ENCODE measurements around the gene RNMT.
"Not testable (repeated sequence)": the region's sequence is repeated elsewhere in the genome, so short reads cannot be mapped to it uniquely, and the experiment has no call there.

The RNMT gene

DNA sequence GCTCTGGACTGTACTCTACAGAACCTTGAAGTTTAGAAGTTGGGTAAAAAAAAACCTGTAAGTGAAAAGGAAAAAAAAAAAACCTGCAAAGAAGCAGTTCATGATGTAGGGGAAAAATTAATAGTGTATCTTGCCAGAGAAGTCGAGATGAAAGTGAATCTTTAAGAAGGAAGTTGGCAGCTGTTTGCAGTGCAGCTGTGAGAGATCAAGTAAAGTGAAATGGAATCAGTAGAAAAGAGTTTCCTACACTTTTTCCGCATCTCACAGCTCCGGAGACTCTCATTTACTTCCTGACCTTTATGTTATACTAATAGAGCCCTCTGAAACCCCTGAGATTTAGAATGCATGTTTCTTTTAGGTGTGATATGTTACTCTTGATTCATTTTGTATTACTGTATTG, 19.2 kb downstream of the RNMT start:
- DNase-seq, result no peak

- DNase-seq, result no peak
Measured at GRCh38 chr18:13746633-13747032, 20.2 kb downstream of the RNMT start.

- not testable (repeated sequence) for DNase-seq
Measured at GRCh38 chr18:13751599-13751998, 25.1 kb downstream of the RNMT start.

DNA sequence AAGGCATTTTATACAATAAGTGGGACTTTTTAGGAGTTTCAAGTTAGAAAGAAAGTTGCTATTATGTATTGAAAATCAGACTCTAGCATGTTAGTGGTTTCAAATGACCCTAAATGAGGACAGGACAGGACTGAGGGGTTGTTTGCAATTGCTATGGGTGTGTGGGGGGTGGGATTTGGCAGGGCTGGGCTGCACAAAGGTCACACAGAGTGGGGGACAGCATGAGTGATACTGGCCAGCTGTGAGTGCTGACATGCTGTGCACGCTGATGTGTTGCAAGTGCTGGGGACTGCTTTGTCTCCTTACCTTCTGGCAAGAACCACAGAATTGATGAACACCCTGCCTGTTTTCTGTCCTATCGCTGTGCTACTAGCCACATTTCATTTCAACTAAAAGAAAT, 29.8 kb downstream of the RNMT start:
- DNase-seq, result no peak

GRCh38 chr18:13756671-13757070, 30.2 kb downstream of the RNMT start:
- DNase-seq, result no peak

DNA sequence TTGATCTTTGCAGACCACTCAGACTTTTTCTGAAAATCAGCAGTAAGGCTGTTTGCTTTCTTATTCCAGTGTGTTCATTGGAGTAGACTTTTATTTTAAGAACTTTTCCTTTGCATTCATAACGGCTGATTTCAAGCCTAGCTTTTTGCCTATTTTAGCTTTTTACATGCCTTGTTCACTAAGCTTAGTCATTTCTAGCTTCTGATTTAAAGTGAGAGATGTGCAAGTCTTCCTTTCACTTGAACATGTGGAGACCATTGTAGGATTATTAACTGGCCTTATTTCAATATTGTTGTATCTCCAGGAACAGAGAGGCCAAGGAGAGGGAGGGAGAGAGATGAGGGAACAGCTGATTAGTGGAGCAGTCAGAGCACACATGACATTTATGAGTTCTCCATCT, 32.1 kb downstream of the RNMT start:
- DNase-seq, result no peak

GRCh38 chr18:13760047-13760446, 33.6 kb downstream of the RNMT start:
- DNase-seq, result no peak

- DNase-seq, result no peak
Measured at GRCh38 chr18:13762690-13763439, 36.4 kb downstream of the RNMT start.

DNA sequence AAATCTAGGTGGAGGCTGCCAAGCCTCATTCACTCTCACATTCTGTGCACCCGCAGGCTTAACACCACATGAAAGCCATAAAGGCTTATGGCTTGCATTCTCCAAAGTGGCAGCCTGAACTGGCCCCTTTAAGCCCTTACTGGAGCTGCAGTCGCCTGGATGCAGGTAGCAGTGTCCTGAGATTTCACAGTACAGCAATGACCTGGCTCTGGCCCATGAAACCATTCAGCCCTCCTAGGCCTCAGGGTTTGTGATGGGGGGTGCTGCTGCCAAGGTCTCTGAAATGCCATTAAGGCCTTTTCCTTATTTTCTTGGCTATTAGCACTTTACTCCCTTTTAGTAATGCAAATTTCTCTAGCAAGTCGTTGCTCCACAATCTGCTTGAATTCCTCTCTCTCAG, 48.6 kb downstream of the RNMT start:
- no peak for DNase-seq

DNA sequence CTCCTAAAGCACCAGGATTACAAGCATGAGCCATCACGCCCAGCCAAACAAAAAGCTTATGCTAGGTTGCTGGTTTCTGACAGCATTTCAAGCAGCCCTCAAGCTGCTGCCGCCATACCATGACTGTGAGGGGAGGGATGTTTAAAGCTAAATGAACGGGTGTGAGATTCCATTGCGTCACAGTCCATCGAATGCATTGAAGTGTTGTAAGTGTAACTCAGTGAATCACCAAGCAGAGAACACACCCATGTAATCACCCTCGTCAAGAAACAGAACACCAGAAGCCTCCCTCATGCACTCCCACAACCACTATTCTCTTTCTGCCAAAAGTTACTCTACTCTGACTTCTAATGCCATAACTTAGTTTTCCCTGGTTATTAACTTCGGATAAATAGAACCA, 64.7 kb downstream of the RNMT start:
- no peak for DNase-seq

DNA sequence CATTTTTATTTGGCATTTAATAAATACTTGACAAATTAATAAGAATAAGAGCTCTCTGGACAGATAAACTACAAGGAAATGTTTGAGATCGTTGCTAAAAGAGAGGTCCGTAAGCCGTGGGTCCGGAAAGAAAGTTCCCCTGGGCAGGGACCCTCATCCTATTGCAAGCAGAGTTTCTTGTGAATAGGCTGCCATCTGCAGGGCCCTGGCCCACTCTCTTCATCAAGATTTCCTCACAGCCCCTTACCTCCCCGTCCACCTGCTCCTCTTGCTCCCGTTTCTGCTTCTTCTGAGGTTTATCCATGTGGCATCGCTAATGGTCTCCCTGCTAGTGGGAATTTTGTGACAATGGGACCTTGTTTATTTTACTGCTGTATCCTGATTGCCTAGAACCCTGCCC, 67.3 kb downstream of the RNMT start:
- no peak for DNase-seq

GRCh38 chr18:13796515-13796914, 70.0 kb downstream of the RNMT start:
- DNase-seq, result no peak

DNA sequence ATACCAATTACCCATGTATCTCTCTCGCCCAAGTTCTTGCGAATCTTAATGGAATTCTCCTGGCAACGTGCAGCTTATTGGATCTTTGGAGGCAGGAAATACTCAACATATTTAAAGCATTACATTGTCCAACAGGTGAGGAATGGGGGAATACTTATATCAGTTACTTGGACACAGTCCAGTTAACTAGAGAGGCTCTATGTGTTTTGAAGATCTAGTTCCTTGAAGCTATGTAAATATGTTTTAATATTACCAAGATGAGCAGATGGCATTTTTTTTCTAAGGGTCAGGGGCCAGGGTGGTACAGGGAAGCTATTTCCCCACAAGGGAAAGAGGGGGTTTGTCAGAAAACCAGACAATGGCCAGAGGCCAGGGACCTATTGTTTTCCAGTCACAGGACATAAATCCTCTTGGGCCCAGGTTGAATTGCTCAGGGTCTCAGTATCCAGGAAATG, 70.7 kb downstream of the RNMT start:
- DNase-seq, result no peak

DNA sequence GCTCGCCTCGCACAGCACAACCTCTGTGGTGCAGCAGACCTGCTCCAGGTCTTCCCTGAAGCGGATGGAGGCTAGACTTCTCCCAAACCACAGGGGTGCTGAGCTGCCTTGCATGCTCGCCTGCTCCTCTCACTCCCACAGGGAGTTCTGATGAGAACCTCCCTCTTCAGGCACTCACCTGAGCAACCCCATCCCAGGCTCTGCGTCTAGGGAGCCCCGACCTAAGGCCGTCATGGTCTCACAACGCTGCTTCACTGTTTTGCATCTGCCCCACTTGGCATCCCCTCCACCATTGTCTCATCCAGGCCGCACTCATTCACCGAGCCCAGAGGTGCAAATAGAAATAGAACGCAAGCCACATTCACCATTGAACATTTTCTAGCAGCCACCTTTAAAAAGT, 72.9 kb downstream of the RNMT start:
- no peak for DNase-seq

DNA sequence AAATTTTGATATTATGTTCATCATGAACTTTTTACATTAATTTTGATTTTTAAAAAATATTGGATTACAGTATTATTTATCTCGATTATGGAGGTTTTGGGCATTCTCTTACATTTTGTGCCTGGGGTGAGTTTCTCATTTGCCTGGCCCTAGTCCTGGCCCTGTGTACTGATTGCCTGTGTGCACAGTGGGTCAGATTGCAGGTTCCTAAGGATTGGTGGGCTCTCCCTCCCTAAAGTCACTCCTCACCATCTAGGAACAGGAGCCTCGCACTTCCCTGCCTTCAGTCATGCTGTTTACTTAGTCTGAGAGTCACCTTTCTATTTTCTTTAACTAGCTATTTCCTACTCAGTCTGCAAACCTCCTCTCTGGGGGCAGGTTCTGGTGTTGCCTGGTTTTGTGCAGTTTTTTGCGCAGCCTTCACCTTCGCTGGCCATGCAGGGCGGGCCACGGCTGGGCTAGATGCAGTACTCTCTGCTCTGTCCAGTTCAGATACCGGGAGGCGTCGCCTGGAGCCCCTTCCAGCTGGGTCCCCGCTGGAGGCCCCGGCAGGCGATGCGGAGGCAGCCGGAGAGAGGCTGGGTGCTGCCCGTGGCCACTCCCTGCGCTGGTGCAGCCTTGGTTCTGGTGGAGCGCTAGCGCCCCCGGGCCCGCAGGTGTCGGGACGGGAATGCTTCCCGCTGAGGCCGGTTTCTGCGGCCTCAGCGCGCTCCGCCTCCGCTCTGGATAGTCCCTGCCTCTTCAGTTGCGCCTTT, 74.2 kb downstream of the RNMT start:
- DNase-seq, result no peak

DNA sequence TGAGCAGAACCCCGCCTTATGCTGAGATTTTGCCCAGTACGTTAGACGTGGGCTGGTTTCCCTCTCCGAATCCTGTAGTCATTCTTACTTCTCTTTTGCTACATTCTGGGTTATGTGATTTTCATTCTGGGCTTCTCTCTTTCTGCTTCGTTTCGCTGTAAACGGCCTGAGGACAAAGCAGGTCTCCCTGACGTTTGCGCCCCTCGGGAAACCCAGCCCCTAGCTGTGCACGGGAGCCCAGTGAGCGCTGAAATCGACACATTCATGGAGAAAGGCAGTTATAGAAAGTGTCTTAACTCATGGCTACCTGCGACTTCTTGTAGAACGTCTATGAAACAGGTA, 74.8 kb downstream of the RNMT start:
- no peak for DNase-seq

DNA sequence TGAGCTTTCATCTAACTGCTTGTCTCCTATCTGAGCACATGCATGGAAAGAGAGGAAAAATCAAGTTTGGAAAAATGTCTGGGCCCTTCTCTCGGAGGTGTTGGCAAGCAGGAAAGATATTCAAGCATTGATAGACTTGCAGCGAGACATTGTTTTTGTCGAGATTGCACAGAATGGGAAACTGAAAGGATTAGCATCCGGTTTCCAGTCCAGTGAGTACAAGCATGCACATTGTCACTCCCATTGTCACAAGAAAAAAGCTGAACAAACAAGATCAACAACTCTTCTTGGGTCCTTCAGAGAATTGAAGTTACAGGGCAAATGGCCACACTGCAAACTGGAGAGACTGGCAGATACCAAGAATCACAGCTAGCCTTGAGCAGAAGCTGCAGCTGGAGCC, 77.8 kb downstream of the RNMT start:
- no peak for DNase-seq

DNA sequence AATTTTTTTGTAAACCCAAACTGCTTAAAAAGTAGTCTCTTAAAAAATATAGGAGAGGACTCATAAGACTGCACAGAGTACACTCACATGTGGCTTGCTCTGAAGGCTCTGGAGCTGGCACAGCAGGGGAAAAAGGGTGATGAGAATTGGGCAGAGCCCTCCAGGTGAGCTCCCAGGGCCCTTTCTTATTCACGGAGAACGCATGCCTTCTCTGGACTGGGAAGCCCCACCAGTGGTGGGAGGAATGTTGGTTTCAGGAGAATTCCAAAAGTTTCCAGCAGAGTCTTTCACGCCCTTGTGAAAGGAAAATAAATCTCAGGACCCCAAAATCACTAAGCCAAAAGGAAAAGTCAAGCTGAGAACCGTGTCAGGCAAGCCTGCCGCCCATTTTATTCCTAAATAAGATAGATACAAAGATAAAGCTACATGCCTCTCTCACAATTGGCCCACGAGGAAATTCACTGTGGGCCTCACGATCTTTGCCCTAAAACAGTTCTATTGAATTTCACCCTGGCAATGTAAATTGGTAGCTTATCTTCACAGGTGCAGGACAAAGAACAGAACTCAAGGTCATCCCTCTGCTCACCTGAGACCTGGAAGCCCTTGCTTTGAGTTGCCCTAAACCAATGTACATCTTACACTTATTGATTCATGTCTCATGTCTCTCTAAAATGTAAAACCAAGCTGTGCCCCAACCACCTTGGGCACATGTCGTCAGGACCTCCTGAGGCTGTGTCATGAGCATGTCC, 82.0 kb downstream of the RNMT start:
- DNase-seq, result no peak

DNA sequence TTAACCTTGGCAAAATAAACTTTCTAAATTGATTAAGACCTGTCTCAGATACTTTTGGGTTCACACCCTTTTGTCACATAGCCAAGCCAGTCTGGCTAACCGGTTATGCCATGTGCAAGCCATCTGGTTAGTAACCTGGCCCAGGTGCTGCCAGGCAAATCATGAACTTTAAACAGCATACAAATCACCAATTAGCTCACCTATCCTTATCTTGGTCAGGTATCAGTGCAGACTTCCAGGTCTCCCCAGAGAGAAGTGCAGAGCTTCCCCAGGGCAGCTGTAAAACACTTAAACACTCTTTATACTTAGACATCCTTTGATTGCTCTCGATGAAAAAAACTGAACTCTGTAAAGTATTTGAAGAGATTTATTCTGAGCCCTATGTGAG, 82.6 kb downstream of the RNMT start:
- DNase-seq, result no peak

DNA sequence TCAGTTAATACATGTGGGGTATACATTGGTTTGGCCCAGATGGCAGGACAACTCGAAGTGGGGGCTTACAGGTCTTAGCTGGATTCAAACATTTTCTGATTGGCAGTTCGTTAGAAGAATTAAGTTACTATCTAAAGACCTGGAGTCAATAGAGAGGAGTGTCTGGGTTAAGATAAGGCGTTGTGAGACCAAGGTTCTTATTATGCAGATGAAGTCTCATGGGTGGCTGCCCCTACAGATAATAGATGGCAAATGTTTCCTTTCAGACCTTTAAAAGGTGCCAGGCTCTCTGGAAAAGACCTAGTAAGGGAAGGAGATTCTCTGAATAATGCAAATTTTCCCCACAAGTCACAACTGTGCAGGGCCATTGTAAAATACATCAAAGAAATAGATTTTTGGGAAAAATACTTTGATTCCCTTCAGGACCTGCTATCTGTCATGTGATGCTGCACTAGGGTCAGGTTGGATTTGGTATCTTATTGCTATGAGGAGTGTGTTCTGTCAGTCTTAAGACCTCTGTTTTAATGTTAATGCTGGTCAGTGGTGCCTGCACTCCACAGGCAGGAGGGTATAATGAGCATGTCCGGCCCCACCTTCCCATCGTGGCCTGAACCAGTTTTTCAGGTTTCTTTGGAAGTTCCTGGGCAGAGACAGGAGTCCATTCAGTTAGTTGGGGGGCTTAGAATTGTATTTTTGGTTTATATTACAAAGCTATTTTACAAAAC, 83.2 kb downstream of the RNMT start:
- DNase-seq, result no peak

GRCh38 chr18:13810950-13811485, 84.5 kb downstream of the RNMT start:
- DNase-seq, result no peak

DNA sequence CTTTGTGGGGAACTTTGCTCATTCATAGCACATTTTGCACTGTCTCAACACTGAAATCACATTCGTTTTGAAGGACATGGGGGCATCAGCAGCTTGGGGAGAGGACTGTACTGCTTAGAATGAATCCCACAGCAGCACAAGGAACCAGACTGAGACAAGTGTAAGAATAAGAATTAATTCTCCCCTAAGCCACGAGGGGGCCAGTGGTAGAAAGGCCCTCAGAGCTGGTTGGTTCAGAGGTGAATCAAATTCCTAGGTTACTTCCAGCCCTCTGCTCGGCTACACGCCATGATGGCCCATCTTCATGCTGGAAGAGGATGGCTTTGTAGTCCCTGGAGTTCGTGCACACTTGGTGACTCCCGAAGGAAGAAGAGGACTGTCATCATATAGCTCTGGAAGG, 85.5 kb downstream of the RNMT start:
- DNase-seq, result no peak

GRCh38 chr18:13813271-13813849, 86.9 kb downstream of the RNMT start:
- DNase-seq, result peak; percentile 13

Data from NCI-H1417 treated with DMSO at 0.1 percent for 48 hours (cell line).